ENCODE data around the gene XRN2.
A peak's percentile ranks its signal among the peaks of the same experiment; 100 is the strongest.
"Not testable (repeated sequence)": the region's sequence is repeated elsewhere in the genome, so short reads cannot be mapped to it uniquely, and the experiment has no call there.

Gene XRN2

GRCh38 chr20:21391185-21391971, 88.2 kb downstream of the XRN2 start:
- peak; percentile 23 to 25 for DNase-seq

GRCh38 chr20:21391972-21392352, 88.8 kb downstream of the XRN2 start:
- DNase-seq = no peak

DNA sequence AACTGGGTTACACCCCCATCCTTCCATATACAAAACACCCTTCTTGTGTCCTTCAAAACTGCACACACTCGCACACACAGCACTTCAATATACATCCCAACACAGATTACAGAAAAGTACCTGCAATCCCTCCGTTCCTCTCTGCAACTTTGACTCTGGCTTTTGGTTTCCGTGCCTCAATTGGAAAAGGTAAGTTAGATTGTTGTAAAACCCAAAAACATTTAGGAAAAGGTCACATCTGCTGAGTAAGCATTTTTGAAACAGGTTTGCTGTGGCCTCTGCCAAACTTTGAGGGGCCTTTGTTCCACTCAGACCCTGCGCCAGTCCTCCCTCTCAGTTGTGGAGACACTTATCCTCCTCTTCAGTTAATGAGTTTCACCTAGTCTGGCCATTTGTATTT, 90.0 kb downstream of the XRN2 start:
- DNase-seq = no peak

- DNase-seq = no peak
Observed at GRCh38 chr20:21393816-21394519, 90.8 kb downstream of the XRN2 start.

GRCh38 chr20:21394551-21394950, 91.4 kb downstream of the XRN2 start:
- no peak for DNase-seq

GRCh38 chr20:21395051-21395665, 92.0 kb downstream of the XRN2 start:
- DNase-seq = no peak

GRCh38 chr20:21395666-21396598, 92.8 kb downstream of the XRN2 start:
- DNase-seq = peak; percentile 53 to 62

GRCh38 chr20:21396599-21397340, 93.6 kb downstream of the XRN2 start:
- peak; percentile 33 to 44 for DNase-seq

DNA sequence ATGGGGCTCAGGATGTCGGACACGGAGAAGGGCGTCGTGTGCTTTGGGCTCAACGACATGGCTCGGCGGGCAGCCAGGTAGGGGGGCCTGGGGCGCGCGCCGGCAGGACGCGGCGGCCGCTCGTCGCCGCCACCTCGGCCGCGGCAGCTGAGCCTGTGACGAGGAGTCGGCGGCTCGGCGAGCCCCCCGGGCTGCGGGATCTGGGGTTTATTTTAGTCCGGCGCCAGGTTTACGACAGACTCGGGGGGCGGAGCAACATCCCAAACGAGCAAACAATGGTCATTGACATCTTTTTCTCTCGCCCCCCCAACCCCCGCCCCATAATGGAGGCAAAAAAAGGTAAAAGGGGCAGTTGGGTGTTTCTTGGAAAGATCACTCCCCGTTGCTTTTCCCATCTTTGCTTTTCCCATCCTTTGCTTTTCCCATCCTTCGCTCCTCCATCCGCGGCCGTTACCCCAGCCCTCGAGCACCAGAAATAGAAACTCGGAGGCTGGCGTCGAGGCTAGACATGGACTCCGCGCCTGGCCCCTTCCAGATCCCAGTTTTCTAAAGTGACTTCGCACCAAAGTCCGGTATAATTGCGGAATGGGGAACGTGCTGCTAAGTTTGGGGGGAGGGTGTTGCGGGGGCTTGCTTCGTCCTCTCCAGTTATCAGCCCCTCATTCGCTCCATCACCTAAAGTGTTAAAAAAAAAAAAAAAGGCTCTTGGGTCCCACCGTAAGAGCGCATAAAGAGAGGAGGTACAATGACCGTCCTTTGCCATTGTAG, 94.4 kb downstream of the XRN2 start, which contains the start of gene NKX2-4:
Gene NKX2-4, minus strand, starts transcription at position 186 of the 768 bp plus-strand sequence. Its CDS starts 127 bp downstream, at position 59.
- DNase-seq = no peak

DNA sequence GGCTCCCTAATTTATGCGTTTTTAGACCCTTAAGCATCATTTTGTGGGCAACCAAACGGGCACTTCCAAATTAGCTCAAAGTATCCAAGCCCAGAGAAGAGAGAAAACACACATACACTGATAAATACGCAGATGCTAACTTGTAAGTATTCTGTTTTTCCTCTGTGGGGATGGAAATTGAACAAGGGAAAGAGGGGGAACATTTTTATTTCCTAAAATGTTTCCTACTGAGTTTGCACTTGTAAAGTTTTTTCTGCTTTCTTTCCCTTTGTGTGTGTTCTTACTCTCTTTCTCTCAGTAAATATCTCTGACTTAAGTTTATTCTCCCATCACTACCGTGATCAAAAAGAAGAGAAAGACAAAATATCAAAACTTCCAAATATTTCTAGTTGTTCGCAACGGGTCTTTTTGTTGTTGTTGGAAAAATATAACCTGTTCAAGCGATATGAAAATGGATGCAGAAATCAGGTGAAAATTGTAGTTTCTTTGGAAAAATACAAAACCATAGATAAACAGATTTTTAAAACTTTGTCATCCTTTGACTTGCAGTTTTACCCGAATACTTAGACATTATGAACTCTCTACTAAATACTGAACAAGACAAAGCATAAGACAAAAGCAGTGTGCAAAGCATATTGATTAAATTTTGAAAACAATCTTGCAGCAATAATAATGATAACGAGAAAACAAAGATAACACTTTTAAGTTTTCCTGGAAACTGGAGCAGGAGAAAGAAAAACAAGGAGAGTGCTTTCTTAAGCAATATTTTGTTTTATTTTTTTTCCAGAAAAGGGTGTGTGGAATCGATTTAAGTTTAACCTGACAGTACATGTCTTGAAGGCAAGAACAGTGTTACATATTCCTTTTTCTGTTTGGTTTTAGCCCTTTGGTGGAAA, 95.2 kb downstream of the XRN2 start:
- DNase-seq = no peak

GRCh38 chr20:21399005-21399475, 95.9 kb downstream of the XRN2 start:
- DNase-seq = no peak

DNA sequence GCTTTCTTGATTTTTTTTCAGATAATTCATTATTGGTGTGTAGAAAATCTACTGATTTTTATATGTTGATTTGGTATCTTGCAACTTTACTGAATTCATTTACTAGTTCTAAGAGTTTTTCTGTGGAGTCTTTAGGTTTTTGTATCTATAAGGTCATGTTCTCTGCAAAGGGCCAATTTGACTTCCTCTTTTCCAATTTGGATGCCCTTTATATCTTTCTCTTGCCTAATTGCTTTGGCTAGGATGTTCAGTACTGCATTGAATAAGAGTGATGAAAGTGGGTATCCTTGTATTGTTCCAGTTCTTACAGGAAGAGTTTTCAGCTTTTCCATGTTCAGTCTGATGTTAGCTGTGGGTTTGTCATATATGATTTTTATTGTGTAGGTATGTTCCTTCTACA, 108.6 kb downstream of the XRN2 start:
- no peak for DNase-seq

DNA sequence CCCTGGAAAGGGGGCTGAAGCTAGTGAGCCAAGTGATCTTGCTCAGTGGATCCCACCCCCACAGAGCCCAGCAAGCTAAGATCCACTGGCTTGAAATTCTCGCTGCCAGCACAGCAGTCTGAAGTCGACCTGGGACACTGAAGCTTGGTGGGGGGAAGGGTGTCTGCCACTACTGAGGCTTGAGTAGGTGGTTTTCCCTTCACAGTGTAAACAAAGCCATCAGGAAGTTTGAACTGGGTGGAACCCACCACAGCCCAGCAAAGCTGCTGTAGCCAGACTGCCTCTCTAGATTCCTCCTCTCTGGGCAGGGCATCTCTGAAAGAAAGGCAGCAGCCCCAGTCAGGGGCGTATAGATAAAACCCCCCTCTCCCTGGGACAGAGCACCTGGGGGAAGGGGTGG, 110.9 kb downstream of the XRN2 start:
- DNase-seq = not testable (repeated sequence)

GRCh38 chr20:21419147-21419546, 116.0 kb downstream of the XRN2 start:
- DNase-seq = not testable (repeated sequence)

DNA sequence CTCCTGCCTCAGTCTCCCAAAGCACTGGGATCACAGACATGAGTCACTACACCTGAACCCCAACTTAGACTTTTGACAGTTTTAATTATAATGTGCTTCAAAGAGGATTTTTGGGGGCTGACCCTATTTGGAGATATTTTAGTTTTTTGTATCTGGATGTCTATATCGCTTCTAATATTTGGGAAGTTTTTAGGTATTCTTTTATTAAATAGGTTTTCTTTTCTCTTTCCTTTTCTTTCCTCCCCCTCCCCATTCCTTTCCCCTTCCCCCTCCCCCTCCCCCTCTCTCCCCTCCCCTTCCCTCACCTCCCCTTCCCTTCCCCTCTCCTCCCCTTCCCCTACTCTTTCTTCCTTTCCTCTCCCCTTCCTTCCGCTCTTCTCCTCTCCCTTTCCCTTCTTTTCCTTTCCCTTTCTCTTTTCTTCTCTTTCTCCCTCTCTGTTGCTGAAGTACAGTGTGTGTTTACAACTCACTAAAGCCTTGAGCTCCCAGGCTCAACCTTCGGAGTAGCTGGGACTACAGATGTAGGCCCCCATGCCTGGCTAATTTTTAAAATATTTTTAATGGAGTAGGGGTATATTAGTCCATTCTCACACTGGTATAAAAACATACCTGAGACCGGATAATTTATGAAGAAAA, 118.6 kb downstream of the XRN2 start:
- no peak for DNase-seq

DNA sequence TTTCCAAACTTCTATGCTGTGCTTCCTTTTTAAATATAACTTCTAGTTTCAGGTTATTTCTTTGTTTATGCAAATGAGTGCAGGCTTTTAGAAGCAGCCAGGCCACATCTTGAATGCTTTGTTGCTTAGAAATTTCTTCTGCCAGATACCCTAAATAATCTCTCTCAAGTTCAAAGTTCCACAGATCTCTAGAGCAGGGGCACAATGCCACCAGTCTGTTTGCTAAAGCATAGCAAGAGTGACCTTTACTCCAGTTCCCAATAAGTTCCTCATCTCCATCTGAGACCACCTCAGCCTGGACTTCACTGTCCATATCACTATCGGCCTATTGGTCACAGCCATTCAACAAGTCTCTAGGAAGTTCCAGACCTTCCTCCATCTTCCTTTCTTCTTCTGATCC, 120.6 kb downstream of the XRN2 start:
- not testable (repeated sequence) for DNase-seq

- DNase-seq = no peak
Observed at GRCh38 chr20:21424846-21425245, 121.7 kb downstream of the XRN2 start.

DNA sequence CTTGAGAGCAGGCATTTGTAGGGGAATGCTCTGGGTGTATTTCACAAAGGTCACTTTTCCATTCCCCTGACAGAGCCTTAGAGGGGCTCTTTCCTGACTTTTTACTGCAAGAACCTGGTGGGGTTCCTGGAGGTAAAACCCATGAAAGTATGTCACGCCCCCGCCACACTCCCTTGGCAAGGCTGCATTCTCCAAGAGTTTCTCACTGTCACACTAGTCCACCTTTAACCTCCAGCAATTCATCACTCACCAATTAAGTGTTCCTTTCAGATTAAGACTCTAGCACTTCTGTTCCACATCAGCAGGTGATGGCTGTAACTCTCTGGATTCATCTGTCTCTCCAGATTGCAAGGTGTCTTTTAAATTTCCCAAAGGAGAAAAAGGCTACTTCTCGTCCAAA, 126.9 kb downstream of the XRN2 start:
- DNase-seq = no peak

DNA sequence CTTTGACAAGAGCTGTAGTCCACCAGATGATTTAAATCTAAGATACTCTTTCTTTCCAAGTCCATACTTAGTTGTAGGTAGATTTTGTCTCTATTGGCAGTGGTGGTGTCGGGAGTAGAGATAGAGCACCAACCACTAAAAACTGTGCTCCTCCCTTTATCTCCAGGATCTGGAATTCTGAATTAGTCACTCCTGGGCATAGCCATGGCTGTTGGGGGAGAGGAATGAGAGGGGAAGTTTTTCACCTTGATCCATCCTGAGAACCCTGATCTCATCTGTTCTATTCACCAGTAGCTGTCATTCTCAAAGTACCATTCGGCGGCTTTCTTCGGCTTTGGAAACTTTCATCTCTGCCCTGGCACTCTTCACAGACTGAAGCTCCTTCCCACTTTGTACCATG, 129.8 kb downstream of the XRN2 start:
- no peak for DNase-seq
